Activated effector memory CD4-positive, alpha-beta T cell treated with Interleukin-2 at 50 U/mL for 16 hours (primary cell): ENCODE results near the gene SPATA31E1.
"Not testable (repeated sequence)": the region's sequence is repeated elsewhere in the genome, so short reads cannot be mapped to it uniquely, and the experiment has no call there.

Experiments
- DNase-seq: peaks from one replicate; pipeline ENCODE4 v3.0.0-alpha.2; 2020

Gene SPATA31E1

DNA sequence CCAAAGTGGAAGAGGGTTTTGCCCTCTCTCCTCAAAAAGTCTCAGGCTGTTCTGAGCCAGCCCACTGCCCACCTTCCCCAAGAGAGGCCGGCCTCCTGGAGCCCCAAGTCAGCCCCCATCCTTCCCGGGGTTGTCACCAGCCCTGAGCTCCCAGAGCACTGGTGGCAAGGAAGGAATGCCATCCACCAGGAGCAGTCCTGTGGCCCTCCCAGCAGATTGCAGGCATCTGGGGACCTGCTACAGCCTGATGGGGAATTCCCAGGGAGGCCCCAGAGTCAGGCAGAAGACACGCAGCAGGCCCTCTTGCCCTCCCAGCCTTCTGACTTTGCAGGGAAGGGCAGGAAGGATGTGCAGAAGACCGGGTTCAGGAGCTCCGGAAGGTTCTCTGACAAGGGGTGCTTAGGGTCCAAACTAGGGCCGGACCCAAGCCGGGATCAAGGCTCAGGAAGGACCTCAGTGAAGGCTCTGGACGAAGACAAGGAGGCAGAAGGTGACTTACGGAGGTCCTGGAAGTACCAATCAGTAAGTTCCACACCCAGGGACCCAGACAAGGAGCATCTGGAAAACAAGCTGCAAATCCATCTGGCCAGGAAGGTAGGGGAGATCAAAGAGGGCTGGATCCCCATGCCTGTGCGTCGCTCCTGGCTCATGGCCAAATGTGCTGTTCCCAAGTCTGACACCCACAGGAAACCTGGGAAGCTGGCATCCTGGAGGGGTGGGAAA lies 3.7 kb downstream of the SPATA31E1 start:
- DNase-seq, result no peak

DNA sequence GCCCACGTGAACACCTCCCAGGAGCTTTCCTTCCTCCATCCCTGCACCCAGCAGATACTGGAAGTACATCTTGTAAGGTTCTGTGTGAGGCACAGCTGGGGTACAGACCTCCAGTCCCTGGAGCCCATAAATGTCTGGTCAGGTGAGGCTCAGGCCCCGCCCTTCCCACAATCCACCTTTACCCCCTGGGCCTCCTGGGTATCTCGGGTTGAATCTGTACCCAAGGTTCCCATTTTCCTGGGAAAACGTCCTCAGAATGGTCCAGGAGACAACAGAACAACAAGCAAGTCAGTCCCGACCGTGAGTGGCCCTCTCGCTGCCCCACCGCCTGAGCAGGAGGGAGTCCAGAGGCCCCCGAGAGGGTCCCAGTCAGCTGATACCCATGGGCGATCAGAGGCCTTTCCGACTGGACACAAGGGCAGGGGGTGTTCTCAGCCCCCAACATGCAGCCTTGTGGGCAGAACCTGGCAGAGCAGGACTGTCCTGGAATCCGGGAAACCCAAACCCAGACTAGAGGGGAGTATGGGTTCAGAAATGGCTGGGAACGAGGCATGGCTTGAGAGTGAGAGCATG lies 4.3 kb downstream of the SPATA31E1 start:
- DNase-seq, result no peak

DNA sequence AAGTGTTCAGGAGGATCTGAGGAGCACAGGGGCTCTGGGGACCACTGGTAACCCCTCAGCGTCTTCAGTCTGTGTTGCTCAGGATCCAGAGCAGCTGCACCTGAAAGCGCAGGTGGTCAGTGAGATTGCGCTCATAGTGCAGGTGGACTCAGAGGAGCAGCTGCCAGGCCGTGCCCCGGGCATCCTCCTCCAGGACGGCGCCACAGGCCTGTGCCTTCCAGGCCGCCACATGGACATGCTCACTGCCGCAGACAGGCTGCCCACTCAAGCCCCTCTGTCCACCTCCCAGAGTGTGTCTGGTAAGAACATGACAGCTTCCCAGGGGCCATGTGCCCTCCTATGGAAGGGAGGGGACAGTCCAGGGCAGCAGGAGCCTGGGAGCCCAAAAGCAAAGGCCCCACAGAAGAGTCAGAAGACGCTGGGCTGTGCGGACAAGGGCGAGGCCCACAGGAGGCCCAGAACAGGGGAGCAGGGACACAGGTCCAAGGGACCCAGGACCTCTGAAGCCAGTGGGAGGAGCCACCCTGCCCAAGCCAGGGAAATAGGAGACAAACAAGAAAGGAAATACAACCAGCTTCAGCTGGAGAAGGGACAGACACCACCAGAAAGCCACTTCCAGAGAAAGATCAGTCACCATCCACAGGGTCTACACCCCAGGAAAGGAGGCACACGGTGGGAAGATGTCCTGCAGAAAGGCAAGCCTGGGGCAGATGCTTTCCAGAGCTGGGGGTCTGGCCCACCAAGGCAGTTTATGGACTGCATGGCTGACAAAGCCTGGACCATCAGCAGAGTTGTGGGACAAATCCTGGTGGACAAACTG lies 5.2 kb downstream of the SPATA31E1 start:
- no peak for DNase-seq

DNA sequence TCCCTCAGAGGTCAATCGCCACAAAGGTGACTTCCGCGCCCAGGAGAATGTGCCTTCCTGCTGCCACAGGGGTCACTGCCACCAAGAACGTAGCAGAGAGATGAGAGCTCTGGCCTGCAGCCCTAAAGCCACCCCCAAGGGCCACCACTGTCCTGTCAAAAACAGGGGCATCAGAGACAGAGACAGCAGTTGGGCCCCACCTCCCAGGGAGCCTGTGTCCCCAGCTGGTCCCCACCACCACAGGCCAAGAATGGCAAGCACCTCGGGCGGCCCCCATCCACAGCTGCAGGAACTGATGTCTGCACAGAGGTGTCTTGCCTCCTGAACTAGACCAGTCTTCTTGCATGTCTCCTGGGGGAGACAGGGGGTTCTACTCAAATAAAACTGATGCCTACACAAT lies 5.8 kb downstream of the SPATA31E1 start:
- DNase-seq, result no peak

DNA sequence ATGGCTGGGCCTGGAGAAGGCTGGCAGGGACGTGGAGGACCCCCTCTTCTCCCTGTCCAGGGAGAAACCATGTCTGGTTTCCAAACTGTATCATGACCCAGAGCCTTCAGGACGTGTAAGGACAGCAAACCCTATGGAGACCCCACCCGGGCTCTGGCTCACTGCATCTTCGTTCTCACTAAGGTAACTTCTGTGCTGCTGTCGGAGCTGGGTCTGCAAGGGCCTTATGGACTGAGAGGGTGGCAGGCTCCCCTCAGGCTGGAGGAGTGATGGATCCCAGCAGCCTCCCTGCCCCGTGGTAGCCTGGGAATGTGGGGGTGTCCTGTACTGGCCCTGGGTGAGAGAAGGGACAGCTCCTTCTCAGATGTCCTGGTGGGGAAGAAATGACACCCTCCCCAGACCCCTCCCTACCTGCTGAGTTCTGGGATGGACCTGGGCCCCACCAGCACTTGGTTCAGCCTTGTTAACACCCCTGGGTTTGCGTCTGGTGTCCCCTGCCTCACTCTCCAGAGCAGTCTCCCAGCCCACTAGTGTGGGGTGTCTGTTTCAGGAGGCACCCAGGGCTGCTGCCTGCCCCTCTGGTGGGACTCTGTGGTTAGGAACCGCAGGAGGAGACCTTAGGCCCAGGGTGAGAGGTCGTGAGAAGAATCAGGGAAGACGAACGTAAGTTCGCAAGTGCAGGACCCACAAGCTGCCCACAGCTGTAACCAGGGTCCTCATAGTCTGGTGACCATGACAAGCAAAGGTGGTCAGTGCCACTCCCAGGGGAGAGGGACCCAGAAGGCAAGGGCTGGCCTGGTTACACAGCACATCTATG lies 6.6 kb downstream of the SPATA31E1 start:
- DNase-seq, result no peak

DNA sequence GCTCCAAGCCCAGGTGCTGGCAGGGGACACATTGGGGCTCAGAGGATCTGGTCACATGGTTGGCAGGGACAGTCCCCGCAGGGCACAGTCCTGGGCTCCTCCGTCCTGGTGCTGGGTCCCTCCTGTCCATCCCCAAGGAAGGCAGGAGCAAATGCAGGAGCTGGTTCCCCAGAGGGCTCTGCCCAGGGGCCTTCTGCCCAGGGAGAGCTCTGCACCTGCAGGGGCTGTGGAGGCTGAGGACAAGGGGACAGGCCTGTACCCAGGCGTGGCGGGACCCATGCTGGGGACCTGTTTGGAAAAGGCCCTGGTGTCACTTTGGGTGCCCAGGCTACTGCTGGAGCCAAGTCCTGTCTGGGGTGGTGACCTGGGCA lies 7.2 kb downstream of the SPATA31E1 start:
- DNase-seq, result no peak

DNA sequence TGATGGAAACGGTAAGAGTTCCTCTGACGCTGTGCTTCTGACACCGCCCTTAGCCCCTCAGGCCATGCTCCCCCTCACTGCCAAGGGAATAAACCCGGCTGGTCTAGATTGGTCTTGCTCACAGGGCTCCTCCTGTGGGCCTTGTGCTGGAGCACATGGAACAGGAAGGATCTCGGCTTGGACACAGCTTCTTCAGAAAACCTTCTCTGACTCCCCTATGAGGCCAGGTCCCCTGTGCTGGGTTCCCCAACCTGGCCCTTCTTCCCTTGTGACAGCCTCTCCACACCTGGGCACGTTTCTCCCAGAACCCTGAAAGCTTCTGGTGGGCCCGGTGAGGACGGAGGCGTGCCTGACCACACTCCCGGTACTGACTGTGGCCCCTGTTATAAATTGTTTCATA lies 8.2 kb downstream of the SPATA31E1 start:
- DNase-seq, result no peak

DNA sequence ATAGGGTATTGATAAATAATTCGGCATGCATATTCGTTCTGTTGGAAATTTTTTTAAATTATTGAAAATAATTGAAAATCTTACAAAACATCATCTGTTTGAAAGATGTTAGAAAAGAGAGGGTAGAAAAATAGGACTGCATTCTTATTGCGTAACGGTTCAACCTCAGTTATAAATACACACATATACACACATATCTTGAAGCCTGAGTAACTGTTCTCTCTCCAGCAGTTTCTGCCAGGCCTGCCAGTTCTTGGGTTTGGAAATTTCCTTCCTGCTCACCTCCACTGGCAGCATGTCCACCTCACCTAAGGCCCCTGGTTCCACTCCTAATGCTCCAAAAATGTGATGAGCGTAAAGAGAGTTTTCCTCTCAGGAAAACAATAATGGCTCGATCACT lies 9.1 kb downstream of the SPATA31E1 start:
- no peak for DNase-seq

DNA sequence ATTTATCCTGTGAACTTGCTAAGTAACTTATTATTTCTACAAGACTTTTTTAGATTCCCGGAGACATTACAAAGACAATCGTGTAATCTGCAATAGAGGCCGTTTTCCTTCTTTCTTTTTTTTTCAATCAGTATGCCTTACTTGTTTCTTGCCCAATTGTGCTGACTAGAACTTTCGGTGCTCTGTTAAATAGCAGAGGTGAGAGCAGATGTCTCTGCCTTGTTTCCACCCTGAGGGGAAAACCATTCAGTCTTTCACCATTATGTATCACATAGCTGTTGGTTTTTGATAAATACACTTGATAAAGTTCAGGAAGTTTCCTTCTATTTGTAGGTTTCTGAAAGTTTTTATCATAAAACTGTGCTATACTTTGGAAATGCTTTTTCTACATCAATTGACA lies 10.3 kb downstream of the SPATA31E1 start:
- DNase-seq, result no peak

DNA sequence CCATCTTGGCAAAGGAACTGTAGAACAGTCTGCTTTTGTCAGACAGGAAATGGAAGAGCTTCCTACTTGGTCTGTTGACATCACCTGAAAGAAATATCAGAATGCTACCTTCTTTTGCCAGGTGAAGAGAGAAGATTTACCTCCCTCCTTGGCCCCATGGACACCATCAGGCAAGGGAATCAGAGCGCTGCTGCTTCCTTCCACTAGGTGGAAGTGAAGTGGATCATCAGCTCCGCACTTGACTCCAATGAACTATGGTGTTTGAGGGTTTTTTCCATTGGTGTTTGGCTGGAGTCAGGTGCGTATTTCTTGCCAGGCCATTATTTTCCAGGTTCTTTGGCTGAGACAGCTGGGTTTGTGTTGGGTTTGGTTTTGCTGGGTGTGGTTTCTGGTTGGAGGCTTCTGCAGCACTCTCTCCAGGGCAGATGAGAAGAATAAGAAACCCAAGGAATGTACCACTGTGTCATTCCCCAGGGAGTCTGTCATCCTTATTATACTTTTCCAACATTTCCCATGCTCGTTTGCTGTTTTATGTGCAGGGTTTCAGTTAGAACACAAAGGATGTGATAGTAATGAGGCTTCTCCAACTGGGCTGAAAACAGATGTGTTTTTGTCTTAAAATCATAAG lies 12.4 kb downstream of the SPATA31E1 start:
- DNase-seq, result no peak

DNA sequence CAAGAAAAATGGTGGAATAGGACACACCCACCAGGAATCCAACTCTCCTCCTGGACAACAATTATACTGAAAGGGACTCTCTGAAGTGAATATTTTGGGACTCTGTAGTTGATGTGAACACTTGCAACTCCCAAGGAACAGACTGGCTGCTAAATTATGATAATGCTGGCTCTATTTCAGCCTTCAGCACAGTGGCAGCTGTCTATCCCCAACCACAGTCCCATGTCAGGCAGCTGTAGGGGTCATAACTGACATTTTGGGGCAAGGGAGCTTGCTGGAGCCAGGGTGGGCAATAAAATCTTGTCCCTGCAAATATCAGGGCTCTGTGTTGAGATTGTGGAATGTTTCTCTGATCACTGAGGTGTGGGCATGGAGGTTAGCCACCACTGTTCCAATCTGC lies 14.2 kb downstream of the SPATA31E1 start:
- DNase-seq, result no peak

DNA sequence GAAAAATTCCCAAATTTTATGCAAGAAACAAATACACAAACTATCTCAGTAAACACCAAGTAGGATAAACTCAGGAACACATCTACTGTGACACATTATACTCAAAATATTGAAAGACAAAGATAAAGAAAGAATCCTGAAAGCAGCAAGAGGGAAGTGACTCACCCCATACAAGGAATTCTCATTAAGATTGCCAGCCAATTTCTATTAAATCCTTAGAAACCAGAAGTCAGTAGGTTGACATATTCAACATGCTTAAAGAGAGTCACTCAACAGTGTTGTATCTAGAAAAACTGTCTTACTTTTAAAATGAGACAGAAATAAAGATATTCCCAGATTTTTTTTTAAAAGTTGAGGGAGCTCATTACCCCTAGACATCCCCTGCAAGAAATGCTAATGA lies 15.5 kb downstream of the SPATA31E1 start:
- DNase-seq, result no peak

DNA sequence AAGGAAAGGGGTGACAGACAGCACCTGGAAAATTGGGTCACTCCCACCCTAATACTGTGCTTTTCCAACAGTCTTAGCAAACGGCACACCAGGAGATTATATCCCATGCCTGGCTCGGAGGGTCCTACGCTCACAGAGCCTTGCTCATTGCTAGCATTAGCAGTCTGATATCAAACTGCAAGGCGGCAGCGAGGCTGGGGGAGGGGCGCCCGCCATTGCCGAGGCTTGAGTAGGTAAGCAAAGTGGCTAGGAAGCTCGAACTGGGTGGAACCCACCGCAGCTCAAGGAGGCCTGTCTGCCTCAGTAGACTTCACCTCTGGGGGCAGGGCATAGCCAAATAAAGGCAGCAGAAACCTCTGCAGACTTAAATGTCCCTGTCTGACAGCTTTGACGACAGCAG lies 19.7 kb downstream of the SPATA31E1 start:
- DNase-seq, result not testable (repeated sequence)

DNA sequence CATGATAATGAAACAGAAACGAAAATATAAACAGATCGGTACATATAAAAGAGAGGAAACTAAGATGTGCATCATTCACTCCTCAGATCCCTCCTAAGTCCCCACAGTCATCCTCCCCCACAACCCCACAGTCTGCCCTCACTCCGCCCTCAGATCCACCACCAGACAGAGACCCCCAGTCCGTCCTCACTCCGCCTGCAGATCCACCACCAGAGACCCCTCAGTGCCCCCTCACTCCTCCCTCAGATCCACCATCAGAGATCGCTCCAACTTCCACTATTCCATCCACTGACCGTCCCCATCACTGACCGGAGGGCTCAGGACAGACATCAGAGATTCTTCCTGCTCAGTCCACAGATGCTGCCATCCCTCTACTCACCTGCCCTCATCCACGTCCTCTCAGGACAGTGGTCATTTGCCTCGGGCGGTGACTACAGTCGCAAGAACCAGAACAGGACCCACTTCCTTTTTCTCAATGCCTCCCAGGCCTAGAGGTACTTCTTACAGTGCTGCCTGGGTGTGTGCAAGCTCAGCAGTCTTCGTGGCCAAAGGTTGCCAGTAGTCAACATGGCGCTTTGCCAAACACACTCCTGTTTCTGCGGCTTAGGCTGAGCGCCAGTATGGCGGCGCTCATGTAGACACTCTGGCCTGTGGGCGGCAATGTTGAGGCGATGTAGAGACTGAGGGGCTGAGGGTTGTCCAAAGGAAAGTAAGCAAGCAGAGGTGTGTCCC lies 26.8 kb downstream of the SPATA31E1 start:
- DNase-seq, result no peak

DNA sequence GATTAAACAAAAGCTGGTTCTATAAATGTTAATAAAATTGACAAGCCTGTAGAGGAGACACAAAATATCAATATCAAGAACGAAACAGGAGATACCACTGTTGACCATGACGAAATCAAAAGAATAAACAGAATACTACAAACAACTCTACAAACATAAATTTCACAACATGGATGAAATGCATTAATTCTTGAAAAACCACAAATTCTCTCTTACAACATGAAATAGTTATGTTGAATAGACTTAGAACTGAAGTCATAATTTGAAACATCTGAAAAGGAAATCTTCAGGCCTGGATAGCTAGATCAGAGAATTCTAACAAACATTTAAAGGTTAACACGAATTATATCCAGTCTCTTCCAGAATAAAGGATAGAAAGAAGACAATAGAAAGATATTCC lies 28.1 kb downstream of the SPATA31E1 start:
- no peak for DNase-seq

DNA sequence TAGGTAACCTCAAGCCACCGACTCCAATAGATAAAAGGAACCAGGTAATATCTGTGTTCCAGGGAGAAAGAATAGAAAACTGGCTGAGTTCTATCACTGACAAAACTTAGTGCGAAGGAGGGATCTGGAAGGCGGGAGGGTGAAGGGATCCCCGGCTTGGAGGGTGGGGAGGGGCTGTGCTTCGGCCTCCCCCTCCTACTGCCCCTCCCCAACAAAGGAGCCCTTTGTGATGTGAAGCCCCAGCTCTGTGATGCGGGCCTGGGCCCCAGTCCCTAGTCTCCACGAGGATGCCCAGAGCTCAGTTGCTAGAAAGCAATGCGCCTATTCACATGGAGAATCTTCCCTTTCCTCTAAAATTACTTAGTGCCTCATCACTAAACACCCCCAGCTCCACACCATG lies 35.0 kb downstream of the SPATA31E1 start, which contains the start of gene SPATA31C1:
TSS of gene SPATA31C1 (plus strand) at position 301 of the 400 bp plus-strand sequence.
- not testable (repeated sequence) for DNase-seq

DNA sequence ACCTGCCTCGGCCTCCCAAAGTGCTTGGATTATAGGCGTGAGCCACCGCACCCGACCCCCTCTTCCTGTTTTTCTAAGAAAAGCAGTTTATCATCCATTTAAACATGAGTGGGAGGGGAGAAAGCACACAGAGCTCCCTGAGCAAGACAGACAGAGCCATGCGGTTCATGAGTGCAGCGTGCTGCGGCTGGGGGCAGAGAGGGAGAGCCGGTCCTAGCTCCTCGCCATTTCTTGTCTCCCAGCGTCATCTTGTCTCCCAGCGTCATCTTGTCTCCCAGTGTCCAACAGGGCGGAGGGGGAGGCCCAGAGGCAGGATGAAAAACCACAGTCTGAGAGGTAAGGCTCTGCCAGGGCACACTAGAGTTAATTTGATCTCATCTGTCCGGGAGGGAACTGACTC lies 36.3 kb downstream of the SPATA31E1 start:
- DNase-seq, result not testable (repeated sequence)

DNA sequence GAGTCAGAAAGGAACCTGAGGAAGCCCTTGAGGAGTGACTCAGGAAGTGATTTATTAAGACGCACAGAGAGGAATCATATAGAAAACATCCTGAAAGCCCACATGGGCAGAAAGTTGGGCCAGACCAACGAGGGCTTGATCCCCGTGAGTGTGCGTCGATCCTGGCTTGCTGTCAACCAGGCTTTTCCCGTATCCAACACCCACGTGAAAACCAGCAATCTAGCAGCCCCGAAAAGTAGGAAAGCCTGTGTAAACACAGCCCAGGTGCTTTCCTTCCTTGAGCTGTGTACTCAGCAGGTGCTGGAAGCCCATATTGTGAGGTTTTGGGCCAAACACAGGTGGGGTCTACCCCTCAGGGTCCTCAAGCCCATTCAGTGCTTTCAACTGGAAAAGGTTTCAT lies 38.9 kb downstream of the SPATA31E1 start:
- DNase-seq, result not testable (repeated sequence)

DNA sequence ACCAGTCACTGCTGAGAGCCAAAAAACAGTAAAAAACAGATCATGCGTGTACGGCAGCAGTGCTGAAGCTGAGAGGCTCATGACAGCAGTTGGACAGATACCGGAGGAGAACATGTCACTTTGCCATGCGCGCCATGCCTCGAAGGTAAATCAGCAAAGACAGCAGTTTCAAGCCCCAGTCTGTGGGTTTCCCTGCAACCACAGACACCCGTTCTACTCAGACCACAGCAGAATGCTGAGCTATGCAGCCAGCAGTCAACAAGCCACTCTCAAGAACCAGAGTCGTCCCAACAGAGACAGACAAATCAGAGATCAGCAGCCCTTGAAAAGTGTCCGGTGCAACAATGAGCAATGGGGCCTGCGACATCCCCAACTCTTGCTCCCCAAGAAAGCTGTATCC lies 40.3 kb downstream of the SPATA31E1 start:
- DNase-seq, result not testable (repeated sequence)

DNA sequence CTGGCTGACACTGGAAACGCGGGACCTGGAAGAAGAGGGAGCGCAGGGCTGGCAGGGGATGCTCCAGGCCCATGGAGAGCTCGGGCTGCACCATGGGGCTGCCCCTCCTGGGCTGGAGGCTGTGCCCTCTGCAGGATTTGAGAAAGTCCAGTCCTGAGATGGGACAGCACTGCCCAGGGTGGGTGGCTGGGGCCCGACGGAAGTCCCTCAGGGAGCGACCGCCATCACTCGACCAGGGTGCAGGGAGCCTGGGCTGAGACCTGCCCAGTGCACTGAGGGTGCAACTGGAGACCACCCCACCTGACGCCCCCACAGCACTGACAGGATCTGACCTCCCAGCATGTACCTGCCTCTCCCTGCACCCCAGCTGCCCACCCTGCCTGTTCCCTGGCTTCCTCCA lies 42.2 kb downstream of the SPATA31E1 start:
- DNase-seq, result not testable (repeated sequence)

DNA sequence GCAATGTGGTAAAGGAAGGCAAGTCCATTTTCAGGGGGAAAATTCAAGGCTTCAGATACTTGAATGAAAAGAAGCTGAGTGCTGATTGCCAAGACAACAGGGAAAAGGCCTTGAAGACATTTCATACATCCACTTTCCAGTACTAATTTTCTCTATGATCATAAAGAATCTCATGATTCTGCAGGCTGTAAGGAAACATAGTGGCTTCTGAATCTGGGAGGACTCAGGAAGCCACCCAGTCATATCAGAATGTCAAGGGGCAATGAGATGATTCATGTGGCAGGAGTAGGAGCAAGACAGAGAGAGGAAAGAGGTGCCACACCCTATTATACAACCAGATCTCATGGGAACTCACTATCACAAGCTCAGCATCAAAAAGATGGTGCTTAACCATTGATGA lies 46.5 kb downstream of the SPATA31E1 start:
- not testable (repeated sequence) for DNase-seq

DNA sequence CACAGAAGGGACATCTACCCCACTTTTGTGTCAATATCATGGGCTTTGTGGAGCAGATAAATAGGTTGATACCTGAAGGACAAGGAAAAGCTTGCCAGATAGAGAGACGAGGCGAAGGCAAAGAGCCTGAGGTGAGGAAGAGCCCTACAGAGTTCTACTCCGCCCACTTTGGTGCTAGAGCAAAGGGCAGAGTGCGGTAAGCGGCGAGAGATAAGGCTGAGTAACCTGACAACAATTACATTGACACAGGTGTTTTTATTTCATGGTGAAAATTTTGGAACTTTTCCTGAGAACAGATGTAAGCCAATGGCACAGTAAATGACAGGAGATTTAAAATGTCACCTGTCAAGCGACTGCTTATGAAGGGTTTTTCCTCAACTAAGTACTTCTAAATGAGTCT lies 51.8 kb downstream of the SPATA31E1 start:
- DNase-seq, result not testable (repeated sequence)
